Stimulated activated CD4-positive, alpha-beta T cell treated with anti-CD3 and anti-CD28 coated beads, TNF-alpha, amount 100 ng/mL, for 48 hours (primary cell): Measurements from ENCODE around the gene C16orf46.
A peak's percentile ranks its signal among the peaks of the same experiment; 100 is the strongest.

ENCODE experiments used
- DNase-seq, 3 donors: peaks; one replicate each; pipeline ENCODE4 v3.0.0-alpha.2; 2020; ENCODE audit warnings: low read depth in 3 of 3

C16orf46 gene

GRCh38 chr16:81073560-81074330, 3.3 kb downstream of the C16orf46 start:
- DNase-seq: no peak

DNA sequence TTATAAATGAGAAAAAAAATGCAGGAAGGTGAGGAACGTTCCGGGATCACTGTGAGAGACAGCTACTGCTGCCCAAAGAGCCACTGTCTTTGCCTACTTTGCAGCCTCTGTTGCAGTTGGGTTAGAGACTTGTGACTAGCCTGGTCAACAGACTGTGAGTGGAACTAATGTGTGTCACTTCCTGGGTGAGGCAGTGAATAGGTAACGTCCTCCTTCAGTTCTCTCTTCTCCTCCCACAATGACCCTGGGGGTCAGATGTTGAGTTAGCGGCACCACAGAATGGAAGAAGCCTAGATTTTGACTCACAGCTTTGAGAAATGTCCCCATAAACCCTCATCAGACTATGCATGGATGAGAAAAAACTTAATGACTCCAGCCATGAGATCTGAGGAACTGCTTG, 5.2 kb downstream of the C16orf46 start:
- no peak for DNase-seq

DNA sequence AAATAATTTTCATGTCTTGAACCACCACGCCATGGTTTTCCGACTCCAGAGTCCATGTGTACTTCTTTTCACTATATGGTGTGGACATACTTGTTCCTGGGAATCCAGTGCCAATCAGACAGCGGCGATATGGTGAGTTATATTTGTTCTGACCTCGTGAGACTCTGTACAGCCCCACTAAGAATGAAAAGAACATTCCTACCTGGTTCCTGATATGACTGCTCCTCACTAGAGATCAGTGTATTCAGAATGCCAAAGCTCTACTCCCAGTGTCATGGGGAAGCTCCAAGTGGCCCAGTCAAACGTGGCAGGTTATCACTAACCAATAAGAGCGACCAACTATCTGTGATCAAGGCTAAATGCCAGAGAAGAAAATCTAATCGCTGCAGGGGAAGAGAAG, 6.1 kb downstream of the C16orf46 start:
- DNase-seq: no peak

DNA sequence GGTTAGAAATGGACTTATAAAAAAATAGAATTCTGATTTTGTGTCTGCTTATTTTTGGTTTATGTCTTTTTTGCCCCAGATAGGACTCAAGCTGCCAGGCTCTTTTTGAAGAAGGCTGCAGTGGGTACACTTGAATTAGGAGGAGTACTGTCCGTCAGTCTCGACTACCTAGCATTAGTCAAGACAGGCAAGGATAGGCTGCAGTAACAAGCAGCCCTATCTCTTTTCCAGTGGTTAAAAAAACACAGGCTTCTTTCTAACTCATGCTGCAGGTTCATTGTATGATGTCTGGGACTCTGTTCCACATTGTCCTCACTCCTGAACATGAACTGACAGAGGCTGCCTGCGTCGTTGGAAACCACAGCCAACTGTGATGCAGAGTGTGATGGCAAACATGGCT, 8.0 kb downstream of the C16orf46 start:
- DNase-seq: no peak

- no peak for DNase-seq
Observed at GRCh38 chr16:81067166-81067565, 9.9 kb downstream of the C16orf46 start.

DNA sequence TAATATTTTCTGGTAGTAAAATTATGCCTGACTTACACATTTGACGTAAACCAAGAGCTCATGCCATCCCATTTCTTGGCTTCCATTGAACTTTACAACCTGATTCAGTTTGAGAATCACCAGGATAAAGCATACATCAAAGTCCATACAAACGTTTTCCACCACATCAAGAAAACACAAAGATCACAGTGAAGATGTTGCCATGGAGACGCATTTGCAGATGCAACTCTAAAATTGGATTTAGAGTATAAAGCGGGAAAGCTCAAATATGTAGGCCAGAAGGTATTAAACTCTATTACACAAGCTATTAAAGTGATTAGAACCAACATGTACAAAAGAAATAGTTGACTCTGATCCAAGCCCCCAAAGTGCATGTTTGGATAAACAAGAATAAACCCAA, 10.4 kb downstream of the C16orf46 start:
- no peak for DNase-seq

- no peak for DNase-seq
Observed at GRCh38 chr16:81061871-81062608, 15.0 kb downstream of the C16orf46 start.

DNA sequence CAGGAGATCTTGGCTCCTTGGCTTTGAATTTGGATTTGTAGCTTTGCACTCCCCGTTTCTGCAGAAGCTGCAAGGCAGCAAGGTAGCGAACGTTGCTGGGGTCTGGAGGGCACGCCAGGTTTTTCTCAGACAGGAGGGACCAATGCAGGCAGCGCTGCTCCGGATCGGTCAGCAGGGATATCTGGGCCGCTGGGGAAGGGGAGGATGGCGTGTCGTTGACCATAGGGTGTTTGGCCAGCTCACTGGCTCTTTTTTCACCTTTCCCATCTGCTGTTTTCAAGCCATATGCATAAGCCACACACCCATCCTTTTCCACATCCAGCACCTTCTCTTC, 15.8 kb downstream of the C16orf46 start:
- no peak for DNase-seq

DNA sequence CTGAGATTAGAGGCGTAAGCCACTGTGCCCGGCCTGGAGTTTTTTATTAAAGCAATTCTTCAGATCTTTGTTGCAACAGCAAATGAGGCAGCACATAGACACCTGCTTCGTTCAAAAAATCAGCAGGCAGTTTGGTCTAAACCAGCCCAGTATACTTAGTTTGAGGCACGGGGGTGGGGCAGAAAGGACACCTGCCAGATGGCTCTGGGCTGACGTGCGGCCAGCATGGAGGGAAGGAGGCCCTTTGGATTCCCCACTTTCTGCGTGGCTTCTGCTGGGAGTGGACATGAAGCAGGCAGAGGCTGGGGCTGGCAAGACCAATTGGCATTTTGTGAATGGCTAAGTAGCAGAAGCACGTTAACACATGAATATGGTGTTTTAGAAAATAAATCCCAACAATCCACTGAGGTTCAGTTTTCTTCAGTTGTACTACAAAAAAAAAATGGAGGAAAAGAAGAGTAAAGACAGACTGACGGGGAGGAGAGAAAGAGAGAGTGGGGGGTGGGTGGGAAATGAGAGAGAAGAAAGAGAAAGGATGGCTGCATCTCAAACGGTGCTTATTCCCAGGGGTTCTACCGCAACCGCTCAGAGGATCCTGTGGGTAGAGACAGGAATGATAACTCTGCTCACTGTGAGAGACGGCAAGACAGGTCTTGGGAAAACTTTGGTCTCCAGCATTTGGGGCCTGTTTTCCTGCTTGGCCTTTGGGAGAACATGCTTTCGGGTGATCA, 16.3 kb downstream of the C16orf46 start:
- DNase-seq: no peak

DNA sequence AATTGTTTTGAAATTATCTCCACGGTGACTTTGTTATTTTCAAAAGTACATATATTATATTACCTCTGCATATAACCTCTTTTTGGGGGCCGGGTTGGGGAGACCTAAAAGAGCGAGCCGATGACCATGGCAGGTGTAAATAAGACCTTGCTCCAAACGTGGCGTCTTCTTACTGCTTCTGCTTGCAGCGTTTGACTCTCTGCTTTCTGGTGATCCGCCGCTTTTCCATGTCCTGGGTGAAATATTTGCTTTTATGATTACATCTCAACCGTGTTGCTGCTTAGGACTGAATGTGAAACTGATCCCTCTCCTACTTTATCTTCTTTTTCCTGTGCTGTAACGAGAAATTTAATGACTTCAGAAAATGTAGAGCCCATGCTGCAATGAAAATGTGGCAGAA, 23.3 kb downstream of the C16orf46 start:
- no peak for DNase-seq

DNA sequence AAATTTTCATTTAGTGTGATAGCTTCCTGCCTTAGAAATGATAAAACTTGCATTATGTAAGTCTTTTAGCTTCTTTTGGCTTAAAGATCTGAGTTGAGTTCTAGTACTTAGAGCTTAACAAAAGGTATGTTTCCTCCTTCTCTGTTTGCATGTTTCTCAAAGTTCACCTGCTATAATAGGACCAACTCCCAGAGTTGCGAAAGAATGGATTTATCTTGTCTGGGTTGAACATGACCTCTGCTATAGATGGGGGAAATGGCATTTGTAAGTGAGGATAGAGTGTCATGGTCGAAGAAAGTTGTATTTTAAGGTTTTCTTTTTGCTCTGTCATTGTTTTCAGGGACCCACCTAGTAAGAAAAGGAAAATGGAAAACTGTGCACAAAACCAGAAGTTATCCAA, 34.2 kb downstream of the C16orf46 start:
- DNase-seq: no peak

DNA sequence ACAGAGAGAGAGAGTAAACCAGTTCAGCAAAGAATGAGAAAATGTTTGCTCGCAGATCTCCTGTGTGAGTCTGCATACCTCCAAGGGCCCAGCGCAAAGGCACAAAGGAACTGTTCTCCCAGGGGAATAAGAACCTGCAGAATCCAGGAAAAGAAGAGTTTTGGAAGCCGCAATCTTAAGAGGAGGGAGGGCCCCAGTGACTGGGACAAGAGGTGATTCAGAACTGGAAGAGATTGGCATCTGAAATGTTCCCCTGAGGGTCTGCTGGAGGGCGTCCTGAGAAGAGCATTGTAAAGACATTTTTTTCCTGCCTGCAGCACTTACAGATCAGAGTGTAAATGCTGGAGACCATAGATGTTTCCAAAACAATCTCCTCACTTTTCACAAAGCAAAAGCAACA, 35.3 kb downstream of the C16orf46 start:
- no peak for DNase-seq

- DNase-seq: no peak
Observed at GRCh38 chr16:81040842-81041241, 36.2 kb downstream of the C16orf46 start.

GRCh38 chr16:81040131-81040530, 36.9 kb downstream of the C16orf46 start:
- DNase-seq: no peak

- no peak for DNase-seq
Observed at GRCh38 chr16:81036751-81037350, 40.2 kb downstream of the C16orf46 start.

DNA sequence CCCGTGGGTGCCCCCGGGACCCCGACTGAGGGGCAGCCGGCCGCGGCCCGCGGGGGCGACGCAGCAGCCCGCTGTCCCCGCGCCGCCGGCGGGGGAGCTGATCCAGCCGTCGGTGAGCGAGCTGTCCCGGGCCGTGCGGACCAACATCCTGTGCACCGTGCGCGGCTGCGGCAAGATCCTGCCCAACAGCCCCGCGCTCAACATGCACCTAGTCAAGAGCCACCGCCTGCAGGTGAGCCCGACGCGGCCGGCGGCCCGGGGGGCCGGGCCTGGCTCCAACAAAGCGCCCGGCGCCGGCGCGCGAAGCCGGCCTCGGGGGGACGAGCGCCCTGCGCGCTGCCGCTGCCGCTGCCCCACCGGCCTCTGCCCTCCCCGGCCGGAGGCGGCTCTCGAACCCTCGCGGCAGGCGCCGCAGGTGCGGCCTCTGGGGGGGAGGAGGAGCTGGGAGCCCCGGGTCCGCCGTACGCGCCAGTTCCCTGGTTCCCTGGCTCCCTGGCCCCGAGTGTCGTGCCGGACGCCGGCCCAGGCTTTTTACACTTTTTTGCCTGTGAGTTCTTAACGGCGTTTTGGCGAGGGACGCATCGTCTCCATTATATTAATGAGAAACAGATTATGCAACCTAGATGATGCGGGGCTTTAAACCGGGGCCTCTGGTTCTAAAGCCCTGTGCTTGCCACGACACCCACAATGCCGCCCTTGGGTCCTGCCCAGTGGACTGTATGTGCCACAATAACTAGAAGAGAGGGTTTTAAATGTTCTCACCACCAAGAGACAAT, 40.9 kb downstream of the C16orf46 start:
- DNase-seq: peak in 2 of 3 donors; percentile 5 to 10

- peak; percentile 68 to 86 (median 72) for DNase-seq
Observed at GRCh38 chr16:81035398-81035974, 41.6 kb downstream of the C16orf46 start, which contains the start of gene ATMIN. Gene ATMIN (plus strand): TSS chr16:81035842. CDS start chr16:81035871, 29 bp downstream.

DNA sequence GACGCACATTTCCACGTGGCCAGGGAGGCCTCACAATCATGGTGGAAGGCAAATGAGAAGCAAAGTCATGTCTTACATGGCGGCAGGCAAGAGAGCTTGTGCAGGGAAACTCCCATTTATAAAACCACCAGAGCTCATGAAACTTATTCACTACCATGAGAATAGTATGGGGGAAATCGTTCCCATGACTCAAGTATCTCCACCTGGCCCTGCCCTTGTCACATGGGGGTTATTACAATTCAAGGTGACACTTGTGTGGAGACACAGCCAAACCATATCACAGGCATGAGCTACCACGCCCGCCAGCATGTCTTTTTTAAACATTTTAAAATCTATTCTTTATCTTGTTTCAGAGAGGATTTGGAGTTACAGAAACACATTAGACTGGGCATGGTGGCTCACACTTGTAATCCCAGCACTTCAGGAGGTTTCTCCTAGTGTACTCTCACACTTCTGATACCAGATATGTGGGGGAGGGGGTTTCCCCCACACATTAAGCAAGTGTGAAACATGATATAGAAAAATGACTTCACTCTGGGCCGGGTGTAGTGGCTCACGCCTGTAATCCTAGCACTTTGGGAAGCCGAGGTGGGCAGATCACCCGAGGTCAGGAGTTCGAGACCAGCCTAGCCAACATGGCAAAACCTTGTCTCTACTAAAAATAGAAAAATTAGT, 47.0 kb downstream of the C16orf46 start:
- no peak for DNase-seq

DNA sequence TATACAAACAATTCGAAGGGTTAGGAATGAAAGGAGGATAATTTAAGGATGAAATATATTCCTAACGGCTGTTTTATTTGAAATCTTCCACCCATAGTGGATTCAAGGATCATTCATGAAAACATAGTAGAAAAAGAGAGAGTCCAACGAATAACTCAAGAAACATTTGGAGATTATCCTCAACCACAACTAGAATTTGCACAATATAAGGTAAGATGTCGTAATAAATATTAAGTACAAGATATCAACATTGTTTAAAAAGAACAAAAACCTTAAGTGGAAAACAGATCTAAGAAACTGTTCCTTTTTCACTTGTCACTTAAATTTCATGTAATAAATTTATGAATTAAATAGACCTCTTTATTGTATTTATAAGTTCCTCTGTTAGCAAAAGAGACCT, 50.6 kb downstream of the C16orf46 start:
- no peak for DNase-seq

- no peak for DNase-seq
Observed at GRCh38 chr16:81018496-81018895, 58.5 kb downstream of the C16orf46 start.

DNA sequence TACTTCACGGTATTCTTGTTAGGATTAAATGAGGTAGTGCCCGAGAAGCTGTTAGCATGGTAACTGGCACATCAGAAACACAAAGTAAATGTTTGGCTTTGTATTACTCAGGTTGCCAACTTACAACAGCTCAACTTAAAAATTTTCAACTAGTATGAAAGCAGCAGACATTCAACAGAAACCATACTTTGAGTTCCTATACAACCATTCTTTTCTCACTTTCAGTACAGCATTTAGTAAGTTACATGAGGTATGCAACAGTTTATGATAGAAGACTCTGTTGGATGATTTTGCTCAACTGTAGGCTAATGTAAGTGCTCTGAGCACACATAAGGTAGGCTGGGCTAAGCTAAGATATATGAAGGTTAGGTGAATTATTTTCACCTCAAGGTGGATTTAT, 62.4 kb downstream of the C16orf46 start:
- DNase-seq: no peak
